Nephron progenitor cell (in vitro differentiated cells): Measurements from ENCODE around the gene NRARP.
A peak's percentile ranks its signal among the peaks of the same experiment; 100 is the strongest.
"Not testable (repeated sequence)": the region's sequence is repeated elsewhere in the genome, so short reads cannot be mapped to it uniquely, and the experiment has no call there.

Experiments
- DNase-seq: peaks from one replicate; pipeline ENCODE4 v3.0.0; 2021
- H3K27ac Mint-ChIP-seq: 2 replicates; pipeline ENCODE4 v1.8.0; 2021; ENCODE audit warnings: mild to moderate bottlenecking, moderate library complexity, mixed read lengths
- H3K27me3 Mint-ChIP-seq: 2 replicates; pipeline ENCODE4 v1.8.0; 2021; ENCODE audit warnings: mild to moderate bottlenecking, low read depth, mixed read lengths; ENCODE audit not compliant: poor library complexity
- H3K36me3 Mint-ChIP-seq: 2 replicates; pipeline ENCODE4 v1.8.0; 2021; ENCODE audit warnings: low read depth, mixed read lengths
- H3K4me1 Mint-ChIP-seq: 2 replicates; pipeline ENCODE4 v1.8.0; 2021; ENCODE audit warnings: mixed read lengths
- H3K4me3 Mint-ChIP-seq: 2 replicates; pipeline ENCODE4 v1.8.0; 2021; ENCODE audit warnings: mild to moderate bottlenecking, moderate library complexity, mixed read lengths
- H3K9me3 Mint-ChIP-seq: 2 replicates; pipeline ENCODE4 v1.8.0; 2021; ENCODE audit warnings: mild to moderate bottlenecking, moderate library complexity, mixed read lengths
- CTCF ChIP-seq: fragments of 200-600 bp; sonication (generic); IDR thresholded peaks from 2 replicates; pipeline ENCODE4 v1.5.0; 2021; ENCODE audit warnings: antibody characterized with exemption

NRARP gene

GRCh38 chr9:137263506-137263905, 38.6 kb downstream of the NRARP start:
- H3K4me3 Mint-ChIP-seq, result no peak overlapping the region
- TF ChIP-seq CTCF, result no peak
- H3K9me3 Mint-ChIP-seq, result peaks cover 6% of the 10 kb centered on the region

GRCh38 chr9:137262909-137263285, 39.2 kb downstream of the NRARP start:
- no peak for TF ChIP-seq CTCF
- no peak overlapping the region for H3K27ac Mint-ChIP-seq
- H3K4me1 Mint-ChIP-seq, result no peaks in the 10 kb centered on the region
- peaks cover 29% of the 10 kb centered on the region for H3K36me3 Mint-ChIP-seq
- H3K9me3 Mint-ChIP-seq, result peaks cover 6% of the 10 kb centered on the region
- H3K4me3 Mint-ChIP-seq, result no peak overlapping the region
- H3K27me3 Mint-ChIP-seq, result no peaks in the 10 kb centered on the region
- DNase-seq, result no peak

More at GRCh38 chr9:137263506-137263905, 38.6 kb downstream of the NRARP start:
- no peak overlapping the region for H3K27ac Mint-ChIP-seq
- H3K4me1 Mint-ChIP-seq, result peaks cover 3% of the 10 kb centered on the region
- H3K36me3 Mint-ChIP-seq, result peaks cover 31% of the 10 kb centered on the region
- H3K27me3 Mint-ChIP-seq, result no peaks in the 10 kb centered on the region
- DNase-seq, result no peak

- not testable (repeated sequence) for H3K27ac Mint-ChIP-seq, H3K4me1 Mint-ChIP-seq, DNase-seq, H3K4me3 Mint-ChIP-seq, H3K27me3 Mint-ChIP-seq, H3K9me3 Mint-ChIP-seq
- TF ChIP-seq CTCF, result peak; percentile 46
- H3K36me3 Mint-ChIP-seq, result peaks cover 29% of the 10 kb centered on the region
Measured at GRCh38 chr9:137262173-137262908, 39.7 kb downstream of the NRARP start.

GRCh38 chr9:137256856-137257255, 45.2 kb downstream of the NRARP start:
- H3K27me3 Mint-ChIP-seq, result no peaks in the 10 kb centered on the region
- H3K4me3 Mint-ChIP-seq, result peak overlapping the region; percentile 85
- peaks cover 5% of the 10 kb centered on the region for H3K9me3 Mint-ChIP-seq
- peaks cover 27% of the 10 kb centered on the region for H3K4me1 Mint-ChIP-seq
- H3K27ac Mint-ChIP-seq, result no peak overlapping the region
- TF ChIP-seq CTCF, result no peak
- DNase-seq, result no peak
- H3K36me3 Mint-ChIP-seq, result peaks cover 23% of the 10 kb centered on the region

GRCh38 chr9:137256362-137256761, 45.7 kb downstream of the NRARP start:
- H3K36me3 Mint-ChIP-seq, result peaks cover 18% of the 10 kb centered on the region
- TF ChIP-seq CTCF, result no peak
- H3K4me3 Mint-ChIP-seq, result peak overlapping the region; percentile 85
- H3K27me3 Mint-ChIP-seq, result no peaks in the 10 kb centered on the region
- H3K4me1 Mint-ChIP-seq, result peaks cover 31% of the 10 kb centered on the region
- DNase-seq, result no peak
- peaks cover under 1% of the 10 kb centered on the region for H3K9me3 Mint-ChIP-seq
- no peak overlapping the region for H3K27ac Mint-ChIP-seq
